Epithelial cell of esophagus (primary cell): ENCODE results near the gene DAZAP1.

ENCODE experiments used
- DNase-seq: peaks from one replicate; pipeline ENCODE4 v3.0.0; 2010; ENCODE audit warnings: low read depth
- H3K4me3 ChIP-seq: 2 replicates; pipeline ENCODE4 v1.5.1; 2011; ENCODE audit warnings: mild to moderate bottlenecking, low read length, control low read depth
- CTCF ChIP-seq: IDR thresholded peaks from 2 replicates; pipeline ENCODE4 v1.5.1; 2011; ENCODE audit warnings: low read depth, mild to moderate bottlenecking, low read length, control low read depth, inconsistent platforms; ENCODE audit not compliant: insufficient read depth; ENCODE audit errors: missing control alignments

The DAZAP1 gene

GRCh38 chr19:1407528-1408299, at the start of gene DAZAP1:
DAZAP1 (plus strand) TSS chr19:1407586; CDS start chr19:1407774, 188 bp downstream.
- H3K4me3 ChIP-seq, result peak within 1 kb of the TSS; percentile 69
- TF ChIP-seq CTCF, result no peak
- peak; percentile 47 for DNase-seq

GRCh38 chr19:1360126-1360817, 47.1 kb upstream of the DAZAP1 start:
- no peak for TF ChIP-seq CTCF
- DNase-seq, result no peak
- no peak overlapping the region for H3K4me3 ChIP-seq

GRCh38 chr19:1360818-1361461, 46.4 kb upstream of the DAZAP1 start:
- no peak overlapping the region for H3K4me3 ChIP-seq

GRCh38 chr19:1361601-1362386, 45.6 kb upstream of the DAZAP1 start:
- no peak for TF ChIP-seq CTCF
- H3K4me3 ChIP-seq, result no peak overlapping the region
- peak; percentile 27 for DNase-seq

More at GRCh38 chr19:1360818-1361461, 46.4 kb upstream of the DAZAP1 start:
- DNase-seq, result peak; percentile 29
- TF ChIP-seq CTCF, result no peak

GRCh38 chr19:1362387-1363257, 44.8 kb upstream of the DAZAP1 start:
- H3K4me3 ChIP-seq, result no peak overlapping the region
- no peak for DNase-seq
- TF ChIP-seq CTCF, result no peak

GRCh38 chr19:1363599-1363998, 43.8 kb upstream of the DAZAP1 start:
- H3K4me3 ChIP-seq, result no peak overlapping the region
- no peak for DNase-seq
- TF ChIP-seq CTCF, result no peak
